IMR-90 (cell line): ENCODE measurements around the gene BRAP. TPM values are rescaled to one million over a fixed set of nuclear protein-coding genes. Genes with fewer than 3 reads are reported as not detected.

Experiments used
- ATAC-seq: fragments of 200-7000 bp; cut with Tn5 transposase; 2 replicates; pipeline ENCODE4 v1.9.1; 2020; ENCODE audit warnings: low read depth, mild to moderate bottlenecking, moderate library complexity
- BruUV-seq: library from RNA; stranded (reverse); fragments of 400-500 nt; replicated peaks from 2 replicates; lab custom pipeline; 2021; lab: Mats Ljungman, UMichigan
- CTCF ChIA-PET: fragments of 300-600 bp; formaldehyde crosslinking; extraction: SDS; loops from one replicate; lab custom pipeline; 2021; ENCODE audit warnings: antibody characterized with exemption; lab: Yijun Ruan, JAX
- POLR2A ChIA-PET: fragments of 300-600 bp; sonication (Branson Sonifier 250); formaldehyde crosslinking; loops from one replicate; lab custom pipeline; 2022; ENCODE audit warnings: antibody characterized with exemption; ENCODE audit not compliant: unreplicated experiment; lab: Charles Lee
- DNase-seq: peaks from one replicate; pipeline ENCODE4 v3.0.0; 2013
- H2AFZ ChIP-seq: replicated peaks from 2 replicates; pipeline ENCODE3; 2013; ENCODE audit warnings: low read length, mild to moderate bottlenecking; ENCODE audit not compliant: poor library complexity
- H2AK5ac ChIP-seq: 2 replicates; pipeline ENCODE4 v1.6.1; 2013; ENCODE audit warnings: low read depth, low read length, inconsistent platforms
- H2AK9ac ChIP-seq: replicated peaks from 2 replicates; pipeline ENCODE3; 2013; ENCODE audit warnings: mild to moderate bottlenecking, low read depth, low read length, moderate library complexity; ENCODE audit not compliant: poor library complexity
- H2BK120ac ChIP-seq: 2 replicates; pipeline ENCODE4 v1.6.1; 2013; ENCODE audit warnings: low read depth, low read length, inconsistent platforms
- H2BK15ac ChIP-seq: 3 replicates; pipeline ENCODE4 v1.6.1; 2013; ENCODE audit warnings: low read depth, low read length, inconsistent platforms
- H2BK20ac ChIP-seq: 2 replicates; pipeline ENCODE4 v1.6.1; 2013; ENCODE audit warnings: low read depth, mild to moderate bottlenecking, inconsistent platforms, low read length, moderate library complexity
- H2BK5ac ChIP-seq: 2 replicates; pipeline ENCODE4 v1.6.1; 2013; ENCODE audit warnings: mild to moderate bottlenecking, low read depth, low read length, inconsistent platforms; ENCODE audit not compliant: poor library complexity, severe bottlenecking
- H3K14ac ChIP-seq: replicated peaks from 2 replicates; pipeline ENCODE4 v1.6.1; 2013; ENCODE audit warnings: low read depth, low read length, inconsistent platforms
- H3K18ac ChIP-seq: 2 replicates; pipeline ENCODE4 v1.6.1; 2013; ENCODE audit warnings: low read depth, low read length, control low read depth
- H3K23ac ChIP-seq: 2 replicates; pipeline ENCODE4 v1.6.1; 2013; ENCODE audit warnings: low read depth, low read length, inconsistent platforms
- H3K27ac ChIP-seq: 2 replicates; pipeline ENCODE4 v1.5.1; 2013; ENCODE audit warnings: mild to moderate bottlenecking, control low read depth, low read length; ENCODE audit not compliant: insufficient read depth
- H3K27me3 ChIP-seq: 2 replicates; pipeline ENCODE4 v1.6.1; 2013; ENCODE audit warnings: low read length; ENCODE audit not compliant: control insufficient read depth, insufficient read depth
- H3K36me3 ChIP-seq: 2 replicates; pipeline ENCODE4 v1.6.1; 2013; ENCODE audit warnings: low read length, mixed read lengths; ENCODE audit not compliant: control insufficient read depth, insufficient read depth
- H3K4ac ChIP-seq: 2 replicates; pipeline ENCODE4 v1.6.1; 2013; ENCODE audit warnings: low read depth, low read length, inconsistent platforms
- H3K4me1 ChIP-seq: 2 replicates; pipeline ENCODE4 v1.6.1; 2013; ENCODE audit warnings: low read length, mixed read lengths; ENCODE audit not compliant: control insufficient read depth, insufficient read depth
- H3K4me2 ChIP-seq: 2 replicates; pipeline ENCODE4 v1.6.1; 2013; ENCODE audit warnings: low read depth, mild to moderate bottlenecking, control low read depth, low read length, moderate library complexity
- H3K4me3 ChIP-seq: 2 replicates; pipeline ENCODE4 v1.5.1; 2013; ENCODE audit warnings: low read depth, mild to moderate bottlenecking, control low read depth, low read length, moderate library complexity; ENCODE audit not compliant: insufficient read depth
- H3K56ac ChIP-seq: 2 replicates; pipeline ENCODE4 v1.6.1; 2013; ENCODE audit warnings: low read length, inconsistent platforms; ENCODE audit not compliant: insufficient read depth; ENCODE audit errors: extremely low read depth
- H3K79me1 ChIP-seq, 2 experiments: 2 replicates each; pipeline ENCODE4 v1.6.1; 2013; ENCODE audit warnings: low read length in 2 of 2, inconsistent platforms in 1 of 2, low read depth in 1 of 2
- H3K9ac ChIP-seq: 2 replicates; pipeline ENCODE4 v1.6.1; 2013; ENCODE audit warnings: low read depth, low read length, control low read depth
- H3K9me1 ChIP-seq: 2 replicates; pipeline ENCODE4 v1.6.1; 2013; ENCODE audit warnings: low read length, inconsistent platforms; ENCODE audit not compliant: insufficient read depth
- H3K9me3 ChIP-seq: 2 replicates; pipeline ENCODE4 v1.6.1; 2013; ENCODE audit warnings: low read length; ENCODE audit not compliant: control insufficient read depth, insufficient read depth
- H4K20me1 ChIP-seq: 2 replicates; pipeline ENCODE4 v1.6.1; 2013; ENCODE audit warnings: low read length, inconsistent platforms; ENCODE audit not compliant: insufficient read depth
- H4K5ac ChIP-seq: 2 replicates; pipeline ENCODE4 v1.6.1; 2013; ENCODE audit warnings: mild to moderate bottlenecking, low read depth, low read length, control low read depth
- H4K8ac ChIP-seq, 2 experiments: 2 replicates each; pipeline ENCODE4 v1.6.1; 2013; ENCODE audit warnings: low read depth in 2 of 2, low read length in 2 of 2, control low read depth in 1 of 2, inconsistent platforms in 1 of 2
- H4K91ac ChIP-seq: 2 replicates; pipeline ENCODE4 v1.6.1; 2013; ENCODE audit warnings: low read depth, low read length, inconsistent platforms; ENCODE audit not compliant: insufficient read depth
- CEBPB ChIP-seq: IDR thresholded peaks from 2 replicates; pipeline ENCODE4 v1.6.1; 2012; ENCODE audit warnings: low read depth, low read length, improper control_type of control experiment
- CHD1 ChIP-seq: IDR thresholded peaks from 2 replicates; pipeline ENCODE4 v1.6.1; 2012; ENCODE audit warnings: low read depth, low read length, improper control_type of control experiment
- ELK1 ChIP-seq: fragments of 150-350 bp; IDR thresholded peaks from 2 replicates; pipeline ENCODE4 v1.6.1; 2016; ENCODE audit warnings: low read depth, mild to moderate bottlenecking, low read length, moderate library complexity, borderline replicate concordance
- MAZ ChIP-seq: IDR thresholded peaks from 2 replicates; pipeline ENCODE4 v1.6.1; 2012; ENCODE audit warnings: low read depth, mild to moderate bottlenecking, low read length, improper control_type of control experiment, moderate library complexity, borderline replicate concordance
- RAD21 ChIP-seq: IDR thresholded peaks from 2 replicates; pipeline ENCODE4 v1.6.1; 2012; ENCODE audit warnings: low read length, improper control_type of control experiment
- RFX5 ChIP-seq: IDR thresholded peaks from 2 replicates; pipeline ENCODE4 v1.8.0; 2012; ENCODE audit warnings: low read depth, mild to moderate bottlenecking, low read length, moderate library complexity
- USF2 ChIP-seq: fragments of 150-350 bp; IDR thresholded peaks from 2 replicates; pipeline ENCODE4 v1.6.1; 2017; ENCODE audit warnings: mild to moderate bottlenecking, antibody characterized with exemption, low read length, low read depth
- WGBS, 2 experiments: methylation state at CpG; one replicate each; pipeline versions ENCODE4 v1.1.5 to v1.1.7; 2013; ENCODE audit warnings: missing lambda C conversion rate in 2 of 2; ENCODE audit not compliant: insufficient read length in 1 of 2; ENCODE audit errors: extremely low coverage in 2 of 2; 5-methylcytosine and 5-hydroxymethylcytosine counted together
- dilution Hi-C: fragments of 300-500 bp; cut with HindIII; formaldehyde crosslinking; loops from one replicate; pipeline ENCODE4 v1.14.3; 2018; ENCODE audit warnings: low sequenced_read_pairs; ENCODE audit not compliant: unreplicated experiment
- in situ Hi-C: fragments of 300-500 bp; cut with MboI; formaldehyde crosslinking; loops from 3 replicates; pipeline ENCODE4 v1.14.3; 2019; ENCODE audit warnings: low sequenced_read_pairs, inconsistent platforms, mixed read lengths
- intact Hi-C: fragments of 100-400 bp; cut with micrococcal nuclease; formaldehyde crosslinking; loops from 2 replicates; pipeline ENCODE4 v1.10.0; 2022
- polyA plus RNA-seq, 3 experiments: library from polyadenylated mRNA; depleted of rRNA; stranded (reverse); fragments of >200 nt; gene quantifications; 2 replicates each; pipeline ENCODE4 v1.2.3, GENCODE V29; 2012; ENCODE audit warnings: low replicate concordance in 1 of 3
- total RNA-seq: library from RNA; depleted of rRNA; stranded (reverse); fragments of >200 nt; gene quantifications from 2 replicates; pipeline ENCODE4 v1.2.3, GENCODE V29; 2012

The BRAP gene
- total and polyA plus RNA-seq, 2 of the 4 experiments (the other 2 are of a cell fraction) = 10.3 to 17.2 TPM

- H4K20me1 ChIP-seq = no peaks in the 10 kb centered on the region
- H3K79me1 ChIP-seq = peaks cover 3% of the 10 kb centered on the region in 2 experiments; a peak in 1 of 4 replicates
- H3K4me3 ChIP-seq = no peak overlapping the region
- no peak overlapping the region for H4K5ac ChIP-seq
- H3K27me3 ChIP-seq = no peaks in the 10 kb centered on the region
- dilution Hi-C loops (no loop called here), intact Hi-C loops (no loop called here), in situ Hi-C loops (no loop called here)
- H4K91ac ChIP-seq = no peak overlapping the region
- H2BK120ac ChIP-seq = no peak overlapping the region
- H3K4ac ChIP-seq = no peak overlapping the region
- H3K56ac ChIP-seq = no peak overlapping the region
- ChIA-PET CTCF (no interaction called here), POLR2A (interaction anchor here (0.6 kb wide), 1 partner anchor 23 kb away, joined by 5 read pairs; no protein-coding TSS in a partner anchor)
- H2BK5ac ChIP-seq = no peak overlapping the region
- H3K4me1 ChIP-seq = no peaks in the 10 kb centered on the region
- H3K18ac ChIP-seq = no peak overlapping the region
- TF ChIP-seq USF2 (no peak), CEBPB (no peak), MAZ (no peak), CHD1 (no peak), RAD21 (no peak), RFX5 (no peak), ELK1 (no peak)
- H2AFZ ChIP-seq = no peak overlapping the region
- H2AK9ac ChIP-seq = no peak overlapping the region
- no peak overlapping the region for H3K27ac ChIP-seq
- no peaks in the 10 kb centered on the region for H3K9me1 ChIP-seq
- H3K14ac ChIP-seq = no peak overlapping the region
- H3K9me3 ChIP-seq = no peaks in the 10 kb centered on the region
- no peak overlapping the region for H2BK20ac ChIP-seq
- no peak overlapping the region for H2AK5ac ChIP-seq
- H2BK15ac ChIP-seq = no peak overlapping the region
- WGBS, 2 experiments = no CpG with 5 or more reads among the region's 3 CpGs
- no peaks in the 10 kb centered on the region for H3K36me3 ChIP-seq
- ATAC-seq (no peak), DNase-seq (no peak)
- H3K4me2 ChIP-seq = no peak overlapping the region
- H3K23ac ChIP-seq = no peak overlapping the region
- BruUV-seq = no TSS peak
- no peak overlapping the region for H4K8ac ChIP-seq
- H3K9ac ChIP-seq = no peak overlapping the region
Measured at GRCh38 chr12:111606767-111607230, 79.0 kb downstream of the BRAP start.
